Mammary epithelial cell (primary cell): Measurements from ENCODE around the gene FAM163A.

ENCODE experiments used
- CTCF ChIP-seq, 2 donors: IDR thresholded peaks in 1 of 2; conservative IDR thresholded peaks in 1 of 2; 2 replicates each; pipeline ENCODE4 v1.5.1; 2011 to 2012; ENCODE audit warnings: inconsistent platforms in 2 of 2, low read length in 2 of 2, mild to moderate bottlenecking in 2 of 2, control low read depth in 1 of 2, low read depth in 1 of 2; ENCODE audit not compliant: insufficient read depth in 1 of 2; ENCODE audit errors: extremely low read depth in 1 of 2
- EZH2 ChIP-seq: IDR thresholded peaks from 2 replicates; pipeline ENCODE4 v1.6.1; 2012; ENCODE audit warnings: low read length, inconsistent platforms, borderline replicate concordance

- TF ChIP-seq CTCF (conservative IDR thresholded peaks at IDR 0.05 in 1 of 2, IDR thresholded peaks at IDR 0.05 in 1 of 2; ENCODE audit: extremely low read depth in 1 of 2, insufficient read depth in 1 of 2, low read depth in 1 of 2, low read length in 2 of 2) (no peak), EZH2 (no peak)
Measured at GRCh38 chr1:179785031-179785431, 41.9 kb downstream of the FAM163A start.
